Fibroblast of gingiva (primary cell): ENCODE results near the gene NOC3L.
"Not testable (repeated sequence)": the region's sequence is repeated elsewhere in the genome, so short reads cannot be mapped to it uniquely, and the experiment has no call there.

Experiments used
- DNase-seq: peaks from one replicate; pipeline ENCODE4 v3.0.0-alpha.2; 2011; ENCODE audit warnings: low read depth

NOC3L gene

DNA sequence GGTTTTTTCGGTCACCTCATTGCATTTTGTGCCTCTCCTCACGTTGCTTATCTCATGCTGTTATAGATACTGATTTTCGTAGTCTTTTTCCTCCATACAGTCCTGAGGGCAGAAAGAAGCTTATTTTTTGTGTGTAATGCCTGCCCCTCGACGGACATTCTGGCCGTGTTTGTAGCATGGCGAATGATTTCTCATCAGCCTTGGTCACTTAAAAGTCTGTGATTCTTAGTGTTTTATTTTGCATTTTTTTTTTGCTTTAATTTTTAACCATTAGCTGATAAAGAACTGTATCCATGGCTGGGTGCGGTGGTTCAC is 469 bp upstream of the NOC3L start:
- no peak for DNase-seq

DNA sequence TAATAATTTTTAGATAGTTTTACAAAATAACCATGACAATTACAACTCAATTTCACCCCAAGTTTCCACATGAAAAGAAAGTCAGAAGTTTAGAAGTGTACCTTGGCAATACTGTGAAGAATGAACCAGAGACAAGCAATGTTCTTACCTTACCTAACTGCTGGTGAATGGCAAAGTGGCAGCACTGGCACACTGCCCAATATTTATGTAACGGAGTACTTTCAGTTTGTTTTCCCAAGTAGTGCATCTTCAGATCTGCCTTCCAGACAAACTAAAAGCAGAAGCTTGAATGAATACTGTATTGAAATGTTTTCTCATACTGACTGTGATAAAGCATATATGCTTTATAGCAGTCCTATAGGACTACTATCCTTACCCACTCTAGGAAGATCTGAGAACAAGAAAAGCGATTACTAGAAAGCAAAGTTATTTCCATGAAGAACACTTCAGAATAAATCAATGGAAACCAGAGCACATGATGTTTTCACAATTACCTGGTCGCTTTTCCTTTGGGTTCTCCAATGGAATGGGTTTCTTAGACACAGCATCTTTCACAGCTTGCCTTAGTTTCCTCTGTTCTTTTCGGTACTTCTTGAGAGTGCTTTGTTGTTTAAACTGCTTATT is 1.5 kb downstream of the NOC3L start:
- DNase-seq, result no peak

GRCh38 chr10:94358480-94358879 is 4.3 kb downstream of the NOC3L start:
- peak; percentile 82 for DNase-seq

- DNase-seq, result no peak
Measured at GRCh38 chr10:94357193-94357592, 5.5 kb downstream of the NOC3L start.

- DNase-seq, result no peak
Measured at GRCh38 chr10:94355841-94356240, 6.9 kb downstream of the NOC3L start.

DNA sequence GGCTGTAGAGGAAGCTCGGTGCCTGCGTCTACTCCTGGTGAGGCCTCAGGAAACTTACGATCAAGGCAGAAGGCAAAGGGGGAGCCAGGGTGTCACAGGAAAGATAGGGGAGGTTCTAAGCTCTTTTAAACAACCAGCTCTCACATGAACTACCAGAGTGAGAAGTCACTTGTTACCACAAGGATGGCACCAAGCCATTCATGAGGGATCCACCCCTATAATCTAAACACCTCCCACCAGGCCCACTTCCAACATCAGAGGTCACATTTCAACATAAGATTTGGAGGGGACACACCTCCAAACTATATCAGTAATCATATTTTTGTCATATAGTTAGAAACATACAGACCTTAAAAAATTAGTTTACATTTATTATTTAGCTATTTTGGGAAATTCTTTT is 9.4 kb downstream of the NOC3L start:
- DNase-seq, result no peak

DNA sequence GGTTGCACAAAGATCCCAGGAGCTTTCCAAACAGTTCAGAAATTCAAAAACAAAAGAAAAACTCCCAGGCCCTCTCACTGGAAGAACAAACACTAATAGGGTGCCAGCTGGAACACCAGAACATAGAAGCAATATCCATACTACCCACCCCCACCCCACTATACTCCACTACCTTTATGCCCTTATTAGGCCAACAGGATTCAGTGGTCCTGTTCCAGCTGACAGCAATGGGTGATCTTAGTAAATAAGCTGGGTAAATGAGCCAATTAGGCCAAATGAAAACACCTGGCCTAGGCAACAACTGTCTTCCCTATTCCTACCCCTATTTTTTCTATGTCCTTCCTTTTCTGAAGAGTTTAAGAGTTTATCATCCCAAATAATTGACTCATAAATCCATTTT is 11.7 kb downstream of the NOC3L start:
- DNase-seq, result no peak

DNA sequence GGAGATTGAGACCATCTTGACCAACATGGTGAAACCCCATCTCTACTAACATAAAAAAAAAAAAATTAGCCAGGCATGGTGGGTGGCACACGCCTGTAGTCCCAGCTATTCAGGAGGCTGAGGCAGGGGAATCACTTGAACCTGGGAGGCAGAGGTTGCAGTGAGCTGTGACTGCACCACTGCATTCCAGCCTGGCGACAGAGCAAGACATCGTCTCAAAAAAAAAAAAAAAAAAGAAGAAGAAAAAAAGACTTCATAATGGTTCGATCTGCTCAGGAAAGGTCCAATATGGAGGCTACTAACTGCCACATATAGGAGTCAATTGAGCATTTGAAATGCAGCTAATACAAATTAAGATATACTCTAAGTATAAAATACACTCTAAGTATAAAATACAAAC is 12.2 kb downstream of the NOC3L start:
- DNase-seq, result not testable (repeated sequence)

DNA sequence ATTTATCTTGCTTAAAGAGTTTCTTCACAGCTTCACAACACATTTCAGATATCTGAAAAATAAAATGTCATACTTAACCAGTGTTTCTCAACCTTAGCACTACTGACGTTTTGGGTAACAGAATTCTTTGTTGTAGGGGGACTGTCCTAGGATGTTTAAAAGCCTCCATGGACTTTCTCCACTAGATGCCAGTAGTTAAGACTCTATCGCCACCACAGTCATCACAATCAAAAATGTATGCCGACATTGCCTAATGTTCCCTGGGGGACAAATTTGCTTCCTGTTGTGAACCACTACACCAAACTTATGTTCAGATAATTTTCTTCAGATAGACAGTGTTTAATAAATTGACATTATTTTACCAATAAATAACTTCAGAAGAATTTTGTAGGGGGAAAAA is 13.4 kb downstream of the NOC3L start:
- DNase-seq, result peak; percentile 40

DNA sequence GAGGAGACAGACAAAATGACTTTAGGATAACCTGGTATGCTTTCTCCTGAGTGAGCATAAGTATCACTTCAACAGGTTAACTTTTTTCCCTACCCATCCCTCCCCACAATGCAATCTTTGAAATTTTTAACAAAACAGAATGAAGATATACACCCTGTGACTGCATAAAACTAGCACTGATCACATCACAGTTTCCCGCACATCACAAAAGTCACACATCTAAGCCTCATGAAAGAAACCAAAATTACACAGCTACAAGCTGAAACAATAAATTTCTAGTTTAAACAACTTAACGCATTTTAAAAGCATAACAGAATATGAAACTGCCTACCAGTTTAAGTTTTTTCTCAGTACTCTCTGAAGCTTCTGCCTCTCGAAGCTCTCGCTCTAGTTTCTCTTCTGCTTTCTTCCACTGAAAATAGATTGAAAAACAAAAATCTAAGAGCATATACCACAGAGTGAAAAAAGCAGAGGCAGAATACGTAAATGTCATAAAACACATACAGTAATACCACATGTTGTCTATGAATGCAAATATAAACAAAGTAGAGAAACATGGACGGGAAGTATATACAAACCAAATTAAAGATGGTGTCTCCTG is 18.1 kb downstream of the NOC3L start:
- no peak for DNase-seq

DNA sequence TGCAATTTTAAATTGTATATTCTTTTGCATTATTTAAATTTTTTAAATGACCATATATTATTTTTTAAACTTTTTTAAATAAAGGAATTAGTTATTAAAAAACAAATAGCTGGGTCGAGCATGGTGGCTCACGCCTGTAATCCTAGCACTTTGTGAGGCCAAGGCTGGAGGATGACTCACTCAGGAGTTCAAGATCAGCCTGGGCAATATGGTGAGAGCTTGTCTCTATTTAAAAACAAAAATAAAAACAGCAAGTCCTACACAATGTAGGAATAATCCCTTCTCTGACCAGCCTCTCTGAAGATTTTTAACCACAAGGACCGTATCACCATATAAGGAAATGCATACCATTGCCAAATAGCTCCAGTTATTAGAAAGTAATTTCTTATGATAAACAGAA is 19.6 kb downstream of the NOC3L start:
- no peak for DNase-seq

DNA sequence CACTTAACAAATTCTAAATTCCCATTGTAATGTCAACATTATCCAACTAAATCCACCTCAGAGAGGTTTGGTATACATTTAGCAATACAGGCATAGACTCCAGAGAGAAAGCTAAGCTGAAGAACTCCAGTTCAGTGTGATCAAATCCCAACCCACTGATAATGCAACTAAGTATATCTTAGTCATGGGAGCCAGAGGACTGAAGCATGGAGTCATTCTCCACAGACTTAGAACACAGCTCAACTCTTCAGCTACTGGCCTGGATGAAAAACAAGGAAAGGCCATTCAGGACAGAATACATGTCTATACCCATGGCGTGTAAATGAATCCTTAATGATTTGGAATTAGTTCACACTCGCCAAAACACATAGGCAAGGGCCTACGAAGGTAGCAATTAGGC is 27.9 kb downstream of the NOC3L start:
- DNase-seq, result no peak

GRCh38 chr10:94333051-94333450 is 29.7 kb downstream of the NOC3L start:
- DNase-seq, result no peak

DNA sequence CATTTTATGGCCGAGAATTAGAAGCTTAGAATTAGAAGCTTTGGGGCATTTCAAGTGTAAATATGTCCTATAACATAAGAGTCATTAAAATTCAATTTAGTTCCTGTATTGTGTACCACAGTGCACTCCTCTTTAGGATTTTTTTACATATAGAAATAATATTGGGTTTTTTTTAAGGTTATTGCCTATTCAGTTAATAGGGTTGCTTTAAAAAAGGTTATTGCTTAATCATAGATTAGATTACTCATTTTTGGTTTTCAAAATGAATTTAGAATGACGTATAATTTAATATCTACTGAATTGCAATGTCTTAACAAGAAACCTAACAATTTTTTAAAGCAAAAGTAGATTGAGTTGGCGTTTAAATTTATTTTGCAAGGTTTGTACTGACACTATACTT is 34.1 kb downstream of the NOC3L start:
- DNase-seq, result no peak

DNA sequence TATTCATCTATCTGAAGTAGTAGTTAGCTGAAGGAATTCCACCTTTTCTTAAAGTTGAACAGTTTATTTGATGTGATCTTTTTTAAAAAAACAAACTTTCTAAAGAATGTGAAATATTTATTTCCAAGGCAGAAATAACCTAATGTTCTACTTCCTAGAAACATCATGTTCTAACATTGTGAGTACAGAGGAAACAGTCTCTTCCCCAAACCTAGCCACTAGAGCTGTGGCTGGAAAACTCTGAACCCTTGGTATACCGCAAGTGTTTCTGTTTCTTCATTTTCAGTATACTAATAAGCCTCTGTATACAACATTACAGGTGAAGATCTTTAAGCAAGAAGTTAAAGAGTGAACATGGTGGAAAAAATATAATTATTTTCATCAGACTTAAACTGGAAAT is 35.1 kb downstream of the NOC3L start:
- DNase-seq, result no peak

DNA sequence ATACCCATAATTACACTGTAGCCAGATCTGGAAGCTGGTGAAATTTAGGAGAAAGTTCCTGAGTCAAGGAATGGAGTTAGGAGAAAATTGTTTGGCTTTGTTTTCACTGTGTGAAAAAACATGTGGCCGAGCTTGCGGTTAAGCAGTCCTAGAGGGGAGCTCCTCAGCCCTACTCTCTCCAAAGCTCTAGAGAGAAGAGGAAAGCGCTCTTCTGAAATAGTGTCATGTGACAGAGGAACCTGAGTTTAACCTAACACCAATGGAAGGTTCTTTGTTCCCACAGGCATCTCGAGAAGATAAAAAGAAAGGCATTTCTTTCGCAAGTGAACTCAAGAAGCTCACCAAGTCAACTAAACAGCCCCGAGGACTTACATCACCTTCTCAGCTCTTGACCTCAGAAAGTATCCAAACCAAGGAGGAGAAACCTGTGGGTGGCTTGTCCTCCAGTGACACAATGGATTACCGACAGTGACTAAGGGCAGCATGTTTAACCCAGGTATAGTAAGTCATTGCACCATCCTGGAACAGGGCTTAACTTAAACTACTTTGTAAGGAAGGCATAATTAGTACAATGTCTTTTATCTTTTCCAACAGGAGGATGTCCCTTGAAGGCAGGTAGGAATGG is 38.0 kb downstream of the NOC3L start:
- no peak for DNase-seq

- DNase-seq, result peak; percentile 34
Measured at GRCh38 chr10:94320285-94320914, 42.3 kb downstream of the NOC3L start.

DNA sequence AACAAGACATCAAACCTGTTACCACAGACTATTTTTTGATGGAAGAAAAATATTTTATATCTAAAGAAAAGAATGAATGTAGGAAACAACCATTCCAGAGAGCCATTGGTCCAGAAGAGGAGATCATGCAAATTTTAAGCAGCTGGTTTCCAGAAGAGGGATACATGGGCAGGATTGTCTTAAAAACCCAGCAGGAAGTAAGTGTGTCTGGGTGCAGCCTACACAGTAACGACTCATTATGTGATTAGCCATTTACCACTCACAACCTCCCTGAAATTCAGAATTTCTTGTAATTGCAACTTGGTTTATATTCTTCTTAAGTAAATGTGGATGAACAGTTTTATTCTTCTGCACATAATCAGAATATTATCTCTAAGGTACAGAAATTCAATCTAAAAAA is 46.2 kb downstream of the NOC3L start:
- no peak for DNase-seq

DNA sequence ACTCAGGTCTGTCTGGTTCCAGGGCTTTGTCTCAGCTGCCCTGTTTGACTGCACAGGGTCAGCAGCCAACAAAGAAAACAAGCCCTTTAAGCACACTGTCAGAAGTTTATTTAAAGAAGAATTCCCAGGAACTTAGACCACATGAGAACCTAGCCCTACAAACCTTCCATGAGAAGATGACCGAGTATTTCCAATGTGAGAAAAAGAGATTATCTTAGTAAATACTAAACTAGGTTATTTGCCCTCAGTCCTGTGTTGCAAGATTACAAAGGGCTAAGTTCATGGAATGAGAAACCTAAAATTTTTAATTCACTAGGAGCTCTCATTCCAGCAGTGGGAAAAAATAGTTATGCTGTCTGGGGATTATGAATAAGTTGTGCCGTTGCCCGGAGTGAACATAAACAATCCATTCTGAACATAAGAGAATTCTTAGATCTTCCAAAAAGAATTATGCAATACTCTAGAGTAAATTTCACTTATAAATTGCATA is 46.7 kb downstream of the NOC3L start:
- peak; percentile 93 for DNase-seq

- DNase-seq, result peak; percentile 66
Measured at GRCh38 chr10:94315024-94315451, 47.7 kb downstream of the NOC3L start.

GRCh38 chr10:94310369-94310768 is 52.4 kb downstream of the NOC3L start:
- DNase-seq, result no peak

GRCh38 chr10:94308866-94309265 is 53.9 kb downstream of the NOC3L start:
- DNase-seq, result peak; percentile 18

GRCh38 chr10:94307046-94307615 is 55.6 kb downstream of the NOC3L start:
- DNase-seq, result no peak
